Measurements from ENCODE around the gene LMTK3.

Gene LMTK3

GRCh38 chr19:48511800-48512503 lies at the start of gene LMTK3:
Gene LMTK3, minus strand, starts transcription at chr19:48511835. Its CDS starts 259 bp downstream, at chr19:48511576.
- peak; percentile 79 for DNase-seq

GRCh38 chr19:48561412-48561811 lies 49.8 kb upstream of the LMTK3 start:
- DNase-seq = no peak

- no peak for DNase-seq
Observed at GRCh38 chr19:48560095-48560530, 48.5 kb upstream of the LMTK3 start.

GRCh38 chr19:48558018-48558684 lies 46.5 kb upstream of the LMTK3 start:
- no peak for DNase-seq

- no peak for DNase-seq
Observed at GRCh38 chr19:48556825-48557224, 45.2 kb upstream of the LMTK3 start.

GRCh38 chr19:48556163-48556562 lies 44.5 kb upstream of the LMTK3 start:
- DNase-seq = no peak

GRCh38 chr19:48554385-48555091 lies 42.9 kb upstream of the LMTK3 start:
- no peak for DNase-seq

GRCh38 chr19:48553676-48554384 lies 42.2 kb upstream of the LMTK3 start:
- no peak for DNase-seq

- no peak for DNase-seq
Observed at GRCh38 chr19:48552406-48553322, 41.0 kb upstream of the LMTK3 start.

GRCh38 chr19:48551437-48552302 lies 40.0 kb upstream of the LMTK3 start, which contains the start of gene SULT2B1:
Gene SULT2B1, plus strand, starts transcription at chr19:48552172. Its CDS starts 81 bp downstream, at chr19:48552253.
- DNase-seq = no peak

GRCh38 chr19:48549380-48549779 lies 37.7 kb upstream of the LMTK3 start:
- DNase-seq = no peak

- no peak for DNase-seq
Observed at GRCh38 chr19:48548253-48548911, 36.7 kb upstream of the LMTK3 start.

- DNase-seq = no peak
Observed at GRCh38 chr19:48547722-48548121, 36.1 kb upstream of the LMTK3 start.

GRCh38 chr19:48544856-48545750 lies 33.5 kb upstream of the LMTK3 start:
- no peak for DNase-seq

- DNase-seq = no peak
Observed at GRCh38 chr19:48543121-48543710, 31.6 kb upstream of the LMTK3 start.

- no peak for DNase-seq
Observed at GRCh38 chr19:48541813-48542212, 30.2 kb upstream of the LMTK3 start.

- no peak for DNase-seq
Observed at GRCh38 chr19:48540110-48540509, 28.5 kb upstream of the LMTK3 start.

- no peak for DNase-seq
Observed at GRCh38 chr19:48539503-48540096, 28.0 kb upstream of the LMTK3 start.

Data from stimulated activated CD4-positive, alpha-beta T cell treated with anti-CD3 and anti-CD28 coated beads, Interleukin-1b, Interleukin-23, amount 100 ng/mL, for 48 hours (primary cell).